ENCODE data around the gene OPN1MW. TPM values are rescaled to one million over a fixed set of nuclear protein-coding genes. Genes with fewer than 3 reads are reported as not detected.
"Not testable (repeated sequence)": the region's sequence is repeated elsewhere in the genome, so short reads cannot be mapped to it uniquely, and the experiment has no call there.

Gene OPN1MW
- polyA plus RNA-seq (ENCODE audit: insufficient read length in 3 of 3), result not detected
- long read RNA-seq, donor 1, result 0 reads
- long read RNA-seq, donor 2, result 0 reads
- long read RNA-seq, donor 3, result 0 reads
- long read RNA-seq, donor 4, result 0 reads
- long read RNA-seq, donor 5, result 0 reads
- long read RNA-seq, donor 6, result 0 reads
- long read RNA-seq, donor 7, result 0 reads
- long read RNA-seq, donor 8, result 0 reads
- long read RNA-seq, donor 9, result 0 reads
- long read RNA-seq, donor 10, result 0 reads
- long read RNA-seq, donor 11, result 0 reads
- long read RNA-seq, donor 12, result 0 reads
- long read RNA-seq, donor 13, result 0 reads
- long read RNA-seq, donor 14, result 0 reads
- long read RNA-seq, donor 15, result 0 reads
- long read RNA-seq, donor 16, result 0 reads

DNA sequence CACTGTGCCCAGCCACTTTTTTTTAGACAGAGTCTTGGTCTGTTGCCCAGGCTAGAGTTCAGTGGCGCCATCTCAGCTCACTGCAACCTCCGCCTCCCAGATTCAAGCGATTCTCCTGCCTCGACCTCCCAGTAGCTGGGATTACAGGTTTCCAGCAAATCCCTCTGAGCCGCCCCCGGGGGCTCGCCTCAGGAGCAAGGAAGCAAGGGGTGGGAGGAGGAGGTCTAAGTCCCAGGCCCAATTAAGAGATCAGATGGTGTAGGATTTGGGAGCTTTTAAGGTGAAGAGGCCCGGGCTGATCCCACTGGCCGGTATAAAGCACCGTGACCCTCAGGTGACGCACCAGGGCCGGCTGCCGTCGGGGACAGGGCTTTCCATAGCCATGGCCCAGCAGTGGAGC, at the start of gene OPN1MW:
Gene OPN1MW, plus strand, starts transcription at position 301 of the 400 bp plus-strand sequence. Its CDS starts 82 bp downstream, at position 383.
- DNase-seq (ENCODE audit: extremely low read depth in 1 of 11, low read depth in 9 of 11, low spot score in 4 of 11), result not testable (repeated sequence)

DNA sequence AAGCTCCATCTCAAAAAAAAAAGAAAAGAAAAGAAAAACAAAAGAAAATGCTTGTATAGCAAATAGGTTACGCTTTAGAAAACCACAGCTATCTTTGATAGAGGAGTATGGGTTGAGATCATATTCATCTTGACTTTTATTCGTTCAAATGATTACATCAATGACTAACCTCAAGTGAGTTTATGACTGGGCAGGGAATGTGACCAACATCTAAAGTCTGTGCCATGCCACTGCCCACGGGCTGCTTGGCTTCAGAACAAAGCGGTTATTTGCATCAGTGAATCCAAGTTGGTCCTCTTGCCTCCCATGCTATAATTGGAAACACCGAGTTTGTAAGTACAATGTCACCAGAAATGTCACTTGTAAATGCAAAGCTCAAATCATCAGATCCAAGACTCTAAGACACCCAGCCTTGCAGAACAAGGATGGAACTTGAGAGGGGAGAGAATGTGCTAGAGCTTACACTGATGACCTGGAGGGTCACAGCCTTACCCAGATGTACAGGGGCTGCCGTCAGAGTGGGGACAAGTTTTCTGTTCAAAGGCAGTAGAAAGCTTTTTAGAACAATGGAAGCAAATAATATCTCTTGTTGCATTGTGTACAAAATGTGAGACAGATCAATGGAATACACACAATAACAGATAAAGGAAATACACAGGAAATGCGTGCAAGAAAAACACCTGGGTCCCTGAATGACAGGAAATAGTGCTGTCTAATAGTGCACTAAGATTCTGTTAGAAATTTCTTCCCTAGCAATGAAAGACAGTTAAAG, 46.8 kb upstream of the OPN1MW start:
- DNase-seq (ENCODE audit: extremely low read depth in 1 of 11, low read depth in 9 of 11, low spot score in 4 of 11), result no peak

DNA sequence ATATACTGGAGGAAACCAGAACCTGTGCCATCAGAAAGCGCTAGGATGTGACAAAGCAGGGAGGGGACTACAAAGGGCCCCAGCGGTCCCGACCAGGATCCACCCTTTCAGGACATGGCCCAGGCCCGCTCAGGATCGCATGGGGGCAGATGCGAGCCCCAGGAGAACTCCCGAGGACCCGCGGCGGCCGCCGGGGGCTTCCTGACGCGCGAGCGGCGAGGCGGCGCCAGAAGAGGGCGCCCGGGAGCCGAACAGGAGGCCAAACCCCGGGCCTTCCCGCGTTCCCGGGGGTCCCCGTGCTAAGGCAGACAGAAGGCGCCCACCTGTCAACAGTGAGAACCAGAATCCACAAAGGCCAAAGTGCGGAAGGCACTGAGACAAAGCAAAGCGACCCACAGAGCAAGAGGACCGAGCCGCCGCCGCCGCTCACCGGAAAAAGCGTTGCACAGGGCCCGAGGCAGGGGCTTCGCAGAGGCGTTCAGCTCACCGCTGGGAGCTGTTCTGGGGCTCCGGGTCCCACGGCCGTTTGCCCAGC, 45.7 kb upstream of the OPN1MW start:
- DNase-seq (ENCODE audit: extremely low read depth in 1 of 11, low read depth in 9 of 11, low spot score in 4 of 11), result peak in 6 of 11 donors; percentile 49 to 67 (median 60)

GRCh38 chrX:154138857-154139256, 43.5 kb upstream of the OPN1MW start:
- DNase-seq (ENCODE audit: extremely low read depth in 1 of 11, low read depth in 9 of 11, low spot score in 4 of 11), result no peak

- DNase-seq (ENCODE audit: extremely low read depth in 1 of 11, low read depth in 9 of 11, low spot score in 4 of 11), result no peak
Measured at GRCh38 chrX:154140206-154140605, 42.2 kb upstream of the OPN1MW start.

DNA sequence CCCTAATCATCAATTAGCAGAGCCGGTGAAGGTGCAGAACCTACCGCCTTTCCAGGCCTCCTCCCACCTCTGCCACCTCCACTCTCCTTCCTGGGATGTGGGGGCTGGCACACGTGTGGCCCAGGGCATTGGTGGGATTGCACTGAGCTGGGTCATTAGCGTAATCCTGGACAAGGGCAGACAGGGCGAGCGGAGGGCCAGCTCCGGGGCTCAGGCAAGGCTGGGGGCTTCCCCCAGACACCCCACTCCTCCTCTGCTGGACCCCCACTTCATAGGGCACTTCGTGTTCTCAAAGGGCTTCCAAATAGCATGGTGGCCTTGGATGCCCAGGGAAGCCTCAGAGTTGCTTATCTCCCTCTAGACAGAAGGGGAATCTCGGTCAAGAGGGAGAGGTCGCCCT, 41.7 kb upstream of the OPN1MW start:
- DNase-seq (ENCODE audit: extremely low read depth in 1 of 11, low read depth in 9 of 11, low spot score in 4 of 11), result no peak

GRCh38 chrX:154142386-154142785, 40.0 kb upstream of the OPN1MW start:
- DNase-seq (ENCODE audit: extremely low read depth in 1 of 11, low read depth in 9 of 11, low spot score in 4 of 11), result no peak

DNA sequence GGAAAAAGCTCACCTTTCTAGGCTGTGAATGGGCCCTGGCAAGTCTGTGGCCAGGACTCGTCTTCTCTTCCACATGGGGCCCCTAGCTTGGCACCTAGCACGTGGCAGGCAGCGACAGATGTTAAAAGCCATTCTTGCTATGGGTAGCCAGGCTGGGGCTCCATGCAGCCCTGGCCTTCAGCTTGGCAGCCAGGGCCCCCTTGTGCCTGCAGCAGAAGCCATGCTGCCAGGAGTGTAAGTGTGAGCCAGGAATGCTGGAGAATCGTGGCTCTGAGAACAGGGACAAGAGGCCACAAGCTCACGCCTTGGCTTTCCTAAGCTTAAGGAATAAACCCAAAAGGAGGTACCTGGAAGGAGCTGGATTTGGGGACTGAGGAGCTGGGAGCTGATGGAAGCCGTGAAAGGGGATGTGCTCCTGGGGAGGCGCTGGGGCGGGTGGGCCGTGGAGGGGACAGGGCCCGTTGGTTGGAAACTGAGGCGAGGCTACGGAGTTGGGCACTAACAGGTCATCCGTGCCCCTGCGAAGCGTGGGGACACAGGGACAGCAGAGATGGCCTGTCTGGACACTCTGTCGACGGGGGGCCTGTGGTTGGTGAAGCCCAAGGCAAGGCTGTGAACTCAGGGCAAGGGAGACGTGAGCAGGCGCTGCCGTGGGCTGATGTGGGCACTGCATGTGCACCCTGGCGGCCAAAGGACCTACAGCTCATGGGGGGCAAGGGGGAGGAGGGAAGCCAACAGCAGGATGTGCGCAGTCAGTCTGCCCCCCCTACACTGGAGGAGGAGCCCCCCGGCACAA, 39.2 kb upstream of the OPN1MW start:
- DNase-seq (ENCODE audit: extremely low read depth in 1 of 11, low read depth in 9 of 11, low spot score in 4 of 11), result no peak

- not testable (repeated sequence) for DNase-seq (ENCODE audit: extremely low read depth in 1 of 11, low read depth in 9 of 11, low spot score in 4 of 11)
Measured at GRCh38 chrX:154144010-154144409, 38.4 kb upstream of the OPN1MW start, which contains the start of gene OPN1LW. Gene OPN1LW (plus strand): TSS chrX:154144243. CDS start chrX:154144284, 41 bp downstream.

DNA sequence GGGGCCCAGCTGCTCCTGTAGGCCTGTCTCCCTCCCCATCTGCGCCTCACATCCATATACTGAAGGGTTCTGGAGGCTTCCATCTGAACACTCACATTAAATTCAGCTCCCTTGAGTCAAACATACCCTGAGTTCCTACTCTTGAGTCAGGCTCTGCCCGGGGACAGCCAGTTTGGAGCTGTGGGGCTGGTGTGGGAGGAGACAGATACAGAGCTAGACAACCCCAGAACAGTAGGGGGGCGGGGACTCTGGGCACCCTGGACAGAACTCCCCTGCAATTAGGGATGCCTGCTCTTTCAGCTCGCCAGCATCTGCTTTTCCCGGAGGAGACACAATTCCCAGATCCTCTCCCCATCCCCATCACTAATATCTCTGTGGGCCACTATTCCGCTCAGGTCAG, 31.4 kb upstream of the OPN1MW start:
- not testable (repeated sequence) for DNase-seq (ENCODE audit: extremely low read depth in 1 of 11, low read depth in 9 of 11, low spot score in 4 of 11)

GRCh38 chrX:154156221-154156620, 26.2 kb upstream of the OPN1MW start:
- not testable (repeated sequence) for DNase-seq (ENCODE audit: extremely low read depth in 1 of 11, low read depth in 9 of 11, low spot score in 4 of 11)

GRCh38 chrX:154157207-154157606, 25.2 kb upstream of the OPN1MW start:
- not testable (repeated sequence) for DNase-seq (ENCODE audit: extremely low read depth in 1 of 11, low read depth in 9 of 11, low spot score in 4 of 11)

- DNase-seq (ENCODE audit: extremely low read depth in 1 of 11, low read depth in 9 of 11, low spot score in 4 of 11), result not testable (repeated sequence)
Measured at GRCh38 chrX:154159345-154159744, 23.1 kb upstream of the OPN1MW start.

DNA sequence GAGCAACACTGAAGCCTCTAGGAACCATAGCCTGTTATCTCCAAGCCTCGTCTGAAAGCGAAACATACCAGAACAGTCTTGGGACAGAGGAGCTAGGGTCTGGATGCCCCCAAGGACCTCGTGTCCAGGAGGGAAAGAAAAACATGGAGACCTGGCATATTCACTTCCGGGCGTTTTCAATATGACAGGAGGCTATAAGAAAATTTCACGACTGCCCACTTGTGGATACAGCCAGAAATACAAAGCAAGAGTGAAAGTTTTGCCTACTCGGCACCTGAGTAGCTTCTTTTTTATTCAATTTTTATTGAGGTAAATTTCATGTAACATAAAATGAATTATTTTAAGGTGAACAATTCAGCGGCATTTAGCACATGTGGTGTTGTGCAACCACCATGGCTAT, 17.5 kb upstream of the OPN1MW start:
- not testable (repeated sequence) for DNase-seq (ENCODE audit: extremely low read depth in 1 of 11, low read depth in 9 of 11, low spot score in 4 of 11)

DNA sequence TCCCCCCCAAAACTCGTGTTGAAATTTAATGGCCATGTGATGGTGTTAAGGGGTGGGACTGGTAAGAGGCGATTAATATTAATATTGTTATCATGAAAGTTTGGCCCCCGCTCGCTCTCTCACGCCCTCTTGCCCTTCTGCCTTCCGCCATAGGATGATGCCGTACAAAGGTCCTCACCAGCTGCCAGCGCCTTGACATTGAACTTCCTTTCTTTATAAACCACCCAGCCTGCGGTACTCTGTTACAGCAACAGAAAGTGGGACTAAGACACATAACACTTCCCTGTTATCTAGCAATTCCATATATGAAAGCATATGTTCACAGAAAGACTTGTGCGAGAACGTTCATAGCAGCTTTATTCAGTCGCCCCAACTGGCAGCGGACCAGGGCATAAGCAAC, 14.0 kb upstream of the OPN1MW start:
- DNase-seq (ENCODE audit: extremely low read depth in 1 of 11, low read depth in 9 of 11, low spot score in 4 of 11), result not testable (repeated sequence)

- DNase-seq (ENCODE audit: extremely low read depth in 1 of 11, low read depth in 9 of 11, low spot score in 4 of 11), result not testable (repeated sequence)
Measured at GRCh38 chrX:154172535-154172943, 9.9 kb upstream of the OPN1MW start.

DNA sequence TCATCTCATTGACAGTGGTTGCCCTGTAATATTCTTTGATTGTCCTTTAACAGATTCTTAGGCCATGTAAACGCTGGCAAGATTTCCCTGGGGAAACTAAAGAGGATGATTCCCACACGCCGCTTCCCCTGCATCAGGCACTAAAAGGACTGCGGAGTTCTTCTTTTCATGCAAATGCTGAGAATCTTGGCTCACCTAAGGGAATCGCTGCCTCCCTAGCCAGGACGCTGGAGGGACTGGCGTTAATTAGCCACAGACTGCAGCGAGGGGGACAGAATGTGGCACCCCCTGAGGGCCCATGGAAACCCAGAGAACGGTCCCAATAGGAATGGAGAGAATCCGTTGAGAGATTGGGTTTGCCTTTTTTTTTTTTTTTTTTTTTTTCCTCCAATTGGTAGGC, 8.0 kb upstream of the OPN1MW start:
- DNase-seq (ENCODE audit: extremely low read depth in 1 of 11, low read depth in 9 of 11, low spot score in 4 of 11), result not testable (repeated sequence)

- not testable (repeated sequence) for DNase-seq (ENCODE audit: extremely low read depth in 1 of 11, low read depth in 9 of 11, low spot score in 4 of 11)
Measured at GRCh38 chrX:154183794-154184193, 1.4 kb downstream of the OPN1MW start.

- not testable (repeated sequence) for DNase-seq (ENCODE audit: extremely low read depth in 1 of 11, low read depth in 9 of 11, low spot score in 4 of 11)
Measured at GRCh38 chrX:154192846-154193245, 10.4 kb downstream of the OPN1MW start.
